A549 treated with RU486 at 1 μM for 4 hours (cell line): ENCODE measurements around the gene TMEM181. TPM values are rescaled to one million over a fixed set of nuclear protein-coding genes. Genes with fewer than 3 reads are reported as not detected.

ENCODE experiments used
- total RNA-seq: library from RNA; stranded (reverse); fragments of 200-300 nt; extraction: Qiagen RNA extraction; gene quantifications from 5 replicates; pipeline ENCODE4 v1.2.3, GENCODE V29; 2022; ENCODE audit warnings: low read depth

TMEM181 gene
- total RNA-seq = 8.8 to 14.7 TPM (median 13.7 TPM) in 5 replicates

GRCh38 chr6:158559895-158560835, at the start of gene TMEM181:
TMEM181 (plus strand) TSS chr6:158560091; CDS start chr6:158560225, 134 bp downstream.

GRCh38 chr6:158644231-158645063, 84.6 kb downstream of the TMEM181 start, which contains the start of gene DYNLT1:
DYNLT1 (minus strand) TSS chr6:158644743; CDS start chr6:158644708, 35 bp downstream.

GRCh38 chr6:158649289-158650143, 89.6 kb downstream of the TMEM181 start, which contains the start of gene SYTL3:
SYTL3 (plus strand) TSS chr6:158650054; CDS start chr6:158663269, 13,215 bp downstream.

Other genes with a start within 250 kb of the TMEM181 start
- 3.7 to 7.3 TPM (median 6.2 TPM) in 5 replicates for gene TULP4, start 247.6 kb upstream of the TMEM181 start, total RNA-seq
- 99.3 to 141 TPM (median 101 TPM) in 5 replicates for gene DYNLT1, start 84.7 kb downstream of the TMEM181 start, total RNA-seq
- gene SYTL3, start 90.0 kb downstream of the TMEM181 start, total RNA-seq = 0.86 to 1.3 TPM (median 1.2 TPM) in 5 replicates